ENCODE results near the gene FOXRED2.
"Not testable (repeated sequence)": the region's sequence is repeated elsewhere in the genome, so short reads cannot be mapped to it uniquely, and the experiment has no call there.

FOXRED2 gene

DNA sequence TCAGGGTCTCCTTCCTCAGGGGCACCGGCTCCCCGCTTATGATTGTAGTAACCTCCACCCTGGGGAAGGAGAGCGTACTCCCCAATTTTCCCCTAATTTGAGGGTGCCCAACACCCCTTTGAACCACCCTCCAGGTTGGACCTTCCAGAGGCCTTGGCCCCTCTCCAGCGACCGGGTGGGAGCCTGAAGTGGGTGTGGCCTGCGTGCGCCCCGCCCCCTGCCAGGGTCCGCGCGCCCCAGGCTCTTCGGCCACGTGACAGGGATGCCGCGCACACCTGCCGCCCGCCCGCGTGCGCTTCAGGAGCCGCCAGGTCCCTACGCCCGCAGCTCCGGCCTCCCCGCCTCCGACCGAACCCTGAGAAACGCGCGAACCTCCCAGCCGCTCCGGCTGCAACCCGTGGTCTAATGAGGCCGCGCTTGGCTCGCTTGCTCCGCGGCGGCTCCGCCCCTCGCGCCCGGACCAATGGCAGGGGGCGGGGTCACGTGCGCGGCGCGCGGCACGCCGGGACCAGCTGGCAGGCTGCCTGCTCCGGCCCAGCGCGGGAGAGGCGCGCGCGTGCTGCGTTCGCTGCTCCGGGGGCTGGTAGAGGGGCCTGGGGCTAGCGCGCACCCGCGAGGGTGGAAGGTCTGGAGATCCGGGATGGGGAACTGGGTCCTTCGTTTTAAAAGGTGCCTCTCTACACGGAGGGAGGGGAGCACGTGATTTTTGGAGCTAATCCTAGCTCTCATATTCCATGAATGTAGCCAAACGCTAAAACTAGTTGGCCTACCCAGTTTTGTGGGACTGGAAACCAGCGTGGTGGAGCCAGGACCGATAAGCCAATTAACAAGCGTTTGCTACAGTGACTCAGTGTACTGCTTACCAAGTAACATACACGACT, at the start of gene FOXRED2:
TSS of gene FOXRED2 (minus strand) at position 404 of the 881 bp plus-strand sequence. CDS start 618 bp downstream, outside the sequence.
- DNase-seq, result peak; percentile 93

DNA sequence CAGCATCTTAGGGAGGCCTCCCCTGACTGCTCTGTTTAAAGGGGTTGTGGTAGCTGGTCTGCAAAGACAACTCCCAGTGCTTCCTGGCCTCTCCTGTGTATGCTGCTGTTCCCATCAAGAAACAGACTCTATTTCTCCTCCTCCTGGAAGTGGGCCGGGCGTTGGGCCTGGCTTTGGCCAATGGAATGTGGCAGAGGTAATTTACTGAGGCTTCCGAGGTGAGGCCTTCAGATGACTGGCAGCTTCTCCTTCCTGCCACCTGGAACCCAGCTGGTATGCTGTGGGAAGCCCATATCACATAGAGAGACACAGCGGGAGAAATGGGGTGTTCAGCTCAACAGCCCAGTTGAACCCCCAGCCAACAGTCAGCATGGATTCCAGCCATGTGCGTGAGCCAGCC, 47.3 kb upstream of the FOXRED2 start:
- DNase-seq, result no peak

DNA sequence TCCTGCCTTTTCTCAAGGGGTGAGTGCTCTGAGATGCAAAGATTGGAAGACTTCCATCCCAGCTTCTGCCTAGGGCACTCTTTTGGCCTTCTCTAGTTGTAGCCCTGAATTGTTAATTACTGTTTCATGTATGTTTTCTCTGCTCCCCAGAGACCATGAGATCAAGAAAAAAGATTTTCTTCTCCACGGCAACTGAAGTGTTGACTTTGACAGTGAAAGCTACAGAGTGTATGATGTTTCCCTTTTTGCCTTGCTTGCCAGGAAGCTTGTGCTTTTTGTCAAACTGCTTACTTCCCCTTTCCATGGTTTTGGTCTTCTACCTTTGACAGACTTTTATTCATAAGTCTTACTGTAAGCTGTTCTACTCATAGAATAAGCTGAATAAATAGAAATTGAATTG, 45.4 kb upstream of the FOXRED2 start:
- DNase-seq, result no peak

DNA sequence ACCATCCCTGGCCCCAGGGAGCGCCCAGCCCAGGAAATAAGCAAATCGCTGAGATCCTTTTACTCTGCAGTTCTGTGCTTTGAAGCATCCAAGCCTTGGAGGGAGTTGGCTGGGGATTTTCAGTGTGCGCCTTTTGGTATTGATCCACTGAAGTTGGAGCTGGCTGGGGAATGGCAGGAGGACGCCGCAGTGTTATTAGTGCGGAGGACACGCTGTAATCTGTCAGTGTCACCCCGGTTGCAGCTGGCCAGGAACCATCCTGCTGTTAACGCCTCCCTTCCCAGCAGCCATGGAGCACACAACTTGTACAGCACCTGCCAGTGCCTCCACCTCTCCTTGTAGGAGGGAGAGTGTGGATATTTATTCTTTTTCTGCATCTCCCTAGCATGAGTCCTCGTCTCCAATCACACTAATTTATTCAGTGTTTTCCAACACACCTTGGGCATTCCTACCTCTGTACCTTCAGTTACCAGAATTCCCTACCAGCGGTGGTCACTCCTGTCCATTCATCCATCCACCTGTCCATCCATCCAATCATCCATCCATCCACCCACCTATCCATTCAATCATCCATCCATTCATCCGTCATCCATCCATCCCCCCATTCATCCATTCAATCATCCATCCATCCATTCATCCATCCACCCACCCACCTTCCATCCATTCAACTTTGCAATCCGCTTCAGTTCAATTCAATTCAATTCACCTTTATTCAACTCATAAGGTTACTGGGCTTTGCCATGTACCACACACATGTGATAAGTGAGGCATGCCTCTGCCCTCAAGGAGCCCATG, 44.1 kb upstream of the FOXRED2 start:
- no peak for DNase-seq

DNA sequence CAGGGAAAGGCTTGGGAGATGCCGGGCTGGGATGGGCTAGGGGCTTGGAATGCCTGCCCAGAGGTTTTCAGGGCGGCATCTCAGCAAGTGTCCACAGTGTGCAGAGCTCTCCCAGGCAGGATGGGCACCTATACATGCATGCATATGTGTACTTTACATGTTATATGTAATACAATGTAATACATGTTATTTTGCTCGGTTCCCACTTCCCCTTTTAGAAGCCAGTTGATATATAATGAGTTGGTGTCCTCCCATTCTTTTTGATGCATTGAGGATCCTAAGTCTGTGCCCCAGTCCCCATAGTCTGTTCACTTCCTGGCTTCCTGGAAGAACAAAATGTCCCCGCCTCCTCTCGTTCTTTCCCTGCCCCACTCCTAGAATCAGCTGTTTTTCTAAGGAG, 42.2 kb upstream of the FOXRED2 start:
- DNase-seq, result no peak

DNA sequence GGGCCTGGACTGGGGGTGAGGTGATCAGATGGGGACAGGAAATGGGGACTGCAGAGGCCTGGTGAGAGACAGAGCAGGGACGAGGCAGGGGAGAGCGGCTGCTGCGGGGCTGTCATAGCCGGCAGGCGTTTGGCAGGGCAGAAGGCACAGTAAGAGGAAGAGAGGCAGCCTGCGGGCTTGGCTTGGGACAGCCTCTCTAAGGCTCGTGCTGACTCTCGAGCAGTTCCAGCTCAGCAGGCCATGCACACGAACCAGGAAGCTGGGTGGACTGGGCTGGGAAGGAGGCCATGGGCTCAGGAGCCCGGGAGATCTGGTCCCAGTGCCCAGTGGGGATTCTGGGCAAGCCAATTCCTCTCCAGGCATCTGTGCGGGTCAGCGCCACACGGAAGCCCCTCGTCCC, 41.8 kb upstream of the FOXRED2 start:
- DNase-seq, result no peak

DNA sequence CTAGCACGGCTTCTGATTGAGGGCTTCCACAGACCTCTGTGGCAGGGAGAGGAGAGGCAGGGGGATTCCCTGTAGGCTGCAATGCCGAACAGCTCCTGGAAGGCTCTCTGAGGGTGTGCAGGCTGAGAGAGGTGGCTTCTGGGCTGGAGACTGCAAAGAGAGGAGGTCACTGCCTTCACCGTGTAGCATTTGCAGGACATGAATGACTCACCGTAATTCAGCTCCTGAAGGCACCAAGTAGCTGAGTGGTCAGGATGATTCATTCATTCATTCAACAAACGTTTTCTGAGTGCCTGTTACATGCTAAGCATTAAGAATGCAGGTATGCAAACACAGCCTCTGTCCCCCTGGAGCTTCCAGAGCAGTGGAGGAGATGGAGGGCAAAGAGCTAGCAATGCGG, 40.1 kb upstream of the FOXRED2 start:
- no peak for DNase-seq

DNA sequence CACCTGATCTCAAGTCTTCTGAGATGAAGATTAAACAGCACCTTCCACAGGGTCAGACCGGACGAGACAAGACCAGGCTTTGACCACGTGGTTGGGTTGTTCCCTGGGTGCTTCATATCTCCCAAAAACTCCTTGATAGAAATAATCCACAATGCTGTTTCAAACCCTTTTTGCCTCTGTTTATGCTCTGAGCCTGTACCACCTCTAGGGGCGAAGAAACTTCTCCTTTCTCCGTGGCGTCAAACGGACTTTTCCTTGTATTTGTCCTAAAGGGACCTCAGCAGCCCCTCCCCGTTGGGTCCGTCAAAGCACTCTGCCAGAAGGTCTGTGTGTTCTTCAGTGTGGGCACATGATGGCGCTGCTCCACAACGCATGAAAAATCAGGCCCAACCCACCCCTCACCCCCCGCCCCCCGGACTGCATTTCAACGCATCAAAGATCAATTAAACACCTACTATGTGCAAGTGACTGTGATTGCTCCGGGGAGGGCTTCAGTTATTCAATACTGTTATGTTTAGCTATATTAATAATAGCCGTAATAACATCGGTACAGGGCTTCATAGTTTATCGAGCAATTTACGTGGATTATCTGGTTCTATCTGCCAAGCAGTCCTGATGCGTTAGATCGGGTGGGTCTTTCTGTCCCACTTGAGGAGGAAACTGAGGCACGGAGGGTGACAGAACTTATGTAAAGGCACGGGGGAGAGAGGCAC, 39.4 kb upstream of the FOXRED2 start:
- peak; percentile 40 for DNase-seq

DNA sequence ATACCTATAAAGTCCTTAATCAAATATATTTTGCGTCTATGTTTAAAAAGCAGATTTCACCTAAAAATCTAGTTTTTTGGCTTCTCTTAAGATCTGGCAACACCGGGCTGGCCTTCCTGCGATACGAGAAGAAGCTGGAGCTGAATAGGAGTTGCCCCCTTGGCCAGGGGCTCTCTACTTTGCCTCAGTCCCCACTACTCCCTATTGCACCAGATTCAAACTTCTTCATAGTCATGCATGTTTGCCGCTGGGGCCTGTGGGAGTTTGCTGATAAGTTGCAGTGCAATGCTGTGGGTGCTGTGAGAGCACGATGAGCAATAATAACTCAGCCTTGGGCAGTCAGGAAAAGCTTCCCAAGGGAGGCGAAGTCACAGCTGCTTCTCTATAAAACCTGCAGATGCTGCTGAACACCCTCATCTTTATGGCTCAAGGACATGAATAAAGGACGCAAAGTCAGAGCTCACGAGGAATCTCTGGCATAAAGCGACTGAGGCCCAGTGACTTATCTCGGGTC, 37.3 kb upstream of the FOXRED2 start:
- DNase-seq, result no peak

DNA sequence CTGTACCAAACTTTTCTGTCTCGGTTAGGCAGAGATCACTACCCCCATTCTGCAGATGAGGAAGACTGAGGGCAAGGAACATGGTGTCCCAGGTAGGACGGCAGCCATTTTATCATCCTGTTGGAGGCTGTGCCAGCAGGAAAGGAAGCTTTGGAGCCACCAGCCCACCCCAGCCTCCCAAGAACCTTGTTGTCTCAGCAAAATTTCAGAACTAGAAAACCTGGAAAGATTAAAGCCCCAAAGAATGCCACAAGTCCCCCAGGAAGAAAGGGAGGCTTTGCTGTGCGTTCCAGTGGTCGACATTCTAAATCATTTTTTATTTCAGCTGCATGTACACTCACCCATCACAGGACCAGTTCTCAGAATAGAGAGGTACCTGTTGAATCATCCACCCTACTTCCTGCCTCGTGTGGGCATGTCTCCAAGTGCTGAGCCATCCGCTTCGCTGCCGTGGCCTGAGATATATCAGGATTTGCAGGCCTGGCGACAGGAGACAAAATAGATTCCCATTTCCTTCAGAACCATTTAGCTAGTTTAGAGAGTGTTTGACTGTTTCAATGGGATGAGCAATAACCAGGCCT, 35.1 kb upstream of the FOXRED2 start:
- DNase-seq, result no peak

DNA sequence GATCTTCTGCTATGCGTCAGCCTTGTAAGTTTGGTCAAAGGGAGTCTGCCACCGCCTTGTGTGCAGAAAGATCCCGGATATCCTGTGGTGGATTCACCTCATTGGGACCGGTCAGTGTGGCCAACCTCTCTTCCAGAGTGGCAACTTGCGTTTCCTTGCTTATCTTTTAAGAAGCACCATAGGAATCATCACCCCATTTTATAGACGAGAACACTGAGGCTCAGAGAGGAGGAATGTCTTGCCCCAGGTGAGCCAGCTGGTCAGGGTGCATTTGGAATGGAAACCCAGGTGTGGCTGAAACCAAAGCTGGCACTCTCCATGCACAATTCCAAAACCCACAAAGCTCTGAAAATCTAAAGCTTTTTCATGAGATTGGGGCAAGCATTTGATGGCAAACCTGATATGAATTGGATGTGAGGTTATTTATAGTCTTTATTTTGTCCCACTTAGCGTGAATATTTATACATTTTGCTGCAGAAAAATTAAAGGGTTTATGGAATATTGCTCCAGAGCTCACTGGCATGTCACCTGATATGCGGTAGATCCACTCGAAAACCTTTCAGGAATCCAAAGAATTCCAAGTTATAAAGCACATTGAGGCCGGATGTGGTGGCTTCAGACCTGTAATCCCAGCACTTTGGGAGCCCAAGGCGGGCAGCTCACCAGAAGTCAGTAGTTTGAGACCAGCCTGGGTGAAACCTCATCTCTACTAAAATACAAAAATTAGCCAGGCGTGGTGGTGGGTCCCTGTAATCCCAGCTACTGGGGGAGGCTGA, 34.2 kb upstream of the FOXRED2 start:
- DNase-seq, result no peak

DNA sequence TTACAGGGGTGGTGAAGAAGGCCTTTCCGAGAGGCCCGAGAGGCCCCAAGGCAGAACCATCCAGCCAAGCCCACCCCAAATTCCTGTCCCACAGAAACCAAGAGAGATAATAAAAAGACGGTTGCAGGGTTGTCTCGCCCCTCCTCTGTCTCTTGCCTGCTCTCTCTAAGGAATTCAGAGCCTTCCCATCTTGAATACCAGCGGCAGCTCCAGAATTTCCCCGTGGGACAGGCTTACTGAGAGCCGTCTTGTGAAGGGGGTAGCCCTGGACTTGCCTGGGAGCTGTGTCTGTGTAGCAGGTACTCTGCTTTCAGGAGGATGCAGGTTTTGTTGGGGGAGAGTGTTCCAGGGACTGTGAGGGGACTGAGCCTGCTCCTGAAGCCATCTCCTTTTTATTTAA, 31.7 kb upstream of the FOXRED2 start:
- no peak for DNase-seq

DNA sequence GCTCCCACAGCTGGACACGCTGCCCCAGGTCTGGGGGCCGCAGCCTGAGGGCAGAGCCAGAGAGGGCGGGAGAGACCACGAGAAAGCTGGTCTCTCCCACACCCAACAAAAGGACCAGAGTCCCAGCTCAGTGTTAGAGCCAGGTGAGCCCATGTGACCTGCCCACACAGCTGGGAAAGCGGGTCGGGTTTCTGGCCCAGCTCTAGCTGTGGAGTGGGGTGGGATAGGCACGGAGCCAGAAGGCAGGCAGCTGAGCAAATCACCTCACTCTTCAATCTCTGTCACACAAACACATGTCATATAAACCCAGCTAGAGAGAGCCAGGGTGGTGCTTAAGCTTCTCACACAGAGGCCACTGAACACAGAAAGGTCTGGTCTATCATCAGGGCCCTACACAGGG, 29.9 kb upstream of the FOXRED2 start:
- peak; percentile 84 for DNase-seq

DNA sequence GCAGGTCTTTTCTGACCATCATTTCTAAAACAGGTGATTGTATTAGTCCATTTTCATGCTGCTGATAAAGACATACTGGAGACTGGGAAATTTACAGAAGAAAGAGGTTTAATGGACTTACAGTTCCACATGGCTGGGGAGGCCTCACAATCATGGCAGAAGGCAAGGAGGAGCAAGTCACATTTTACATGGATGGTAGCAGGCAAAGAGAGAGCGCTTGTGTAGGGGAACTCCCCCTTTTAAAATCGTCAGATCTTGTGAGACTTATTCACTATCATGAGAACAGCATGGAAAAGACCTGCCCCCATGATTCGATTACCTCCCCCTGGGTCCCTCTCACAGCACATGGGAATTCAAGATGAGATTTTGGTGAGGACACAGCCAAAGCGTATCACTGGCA, 26.5 kb upstream of the FOXRED2 start:
- DNase-seq, result not testable (repeated sequence)

DNA sequence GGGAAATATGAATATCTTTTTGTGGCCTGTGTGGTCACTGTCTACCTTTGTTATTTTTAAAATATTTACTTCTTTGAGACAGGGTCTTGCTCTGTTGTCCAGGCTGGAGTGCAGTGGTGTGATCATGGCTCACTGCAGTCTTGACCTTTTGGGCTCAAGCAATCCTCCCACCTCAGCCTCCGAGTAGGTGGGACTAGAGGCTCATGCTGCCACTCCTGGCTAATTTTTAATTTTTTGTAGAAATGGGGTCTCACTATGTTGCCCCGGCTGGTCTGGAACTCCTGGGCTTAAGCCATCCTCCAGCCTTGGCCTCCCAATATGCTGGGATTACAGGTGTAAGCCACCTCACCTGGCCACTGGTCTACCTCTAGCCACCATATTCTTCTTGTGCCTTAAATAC, 25.6 kb upstream of the FOXRED2 start:
- DNase-seq, result no peak

DNA sequence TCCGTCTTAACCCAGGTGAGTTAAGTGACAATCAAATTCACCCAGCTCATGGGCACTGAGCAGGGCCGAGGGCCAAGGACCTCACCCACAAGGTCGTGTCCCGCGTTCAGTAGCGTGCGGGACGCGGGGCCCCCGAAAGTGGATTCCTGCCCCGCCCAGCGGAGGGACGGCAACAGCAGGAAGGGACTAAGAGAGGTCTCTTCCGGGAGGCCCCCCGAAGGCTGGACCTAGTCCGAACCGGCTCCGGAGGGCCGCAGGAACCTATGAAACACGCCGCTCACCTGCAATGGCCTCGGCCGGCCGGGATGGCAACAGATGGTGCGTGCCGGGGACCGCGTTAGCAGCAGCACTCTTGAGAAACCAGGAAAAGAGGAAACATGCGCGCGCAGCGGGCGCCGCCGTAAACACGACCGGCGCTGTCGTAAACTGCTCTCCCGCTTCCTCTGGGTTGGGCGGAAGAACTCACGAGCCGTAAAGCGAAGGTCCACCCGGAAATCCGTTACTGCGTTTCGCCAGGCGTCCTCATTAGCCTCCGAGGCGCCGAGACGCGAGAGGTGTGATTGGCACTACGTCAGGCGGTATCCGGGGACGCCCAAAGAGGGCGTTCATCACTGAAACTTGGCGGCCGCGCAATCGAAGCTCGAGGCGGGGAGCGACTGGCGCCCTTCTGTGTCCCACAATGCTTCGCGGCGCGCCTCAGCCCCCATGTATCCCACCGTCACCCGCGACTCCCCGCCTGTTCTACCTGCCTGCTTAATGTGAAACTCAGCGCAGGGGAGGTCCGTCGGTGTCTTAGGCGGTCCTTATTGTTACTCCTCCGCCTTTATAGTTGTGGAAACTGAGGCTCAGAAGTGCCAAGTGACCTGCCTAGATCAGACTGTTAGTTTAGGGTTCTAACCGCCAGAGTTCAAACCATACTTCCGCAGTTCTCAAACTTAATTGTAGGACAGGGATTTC, 22.2 kb upstream of the FOXRED2 start, which contains the start of gene EIF3D:
TSS of gene EIF3D (minus strand) at position 372 of the 957 bp plus-strand sequence. CDS start 3,045 bp downstream, outside the sequence.
- DNase-seq, result peak; percentile 98

DNA sequence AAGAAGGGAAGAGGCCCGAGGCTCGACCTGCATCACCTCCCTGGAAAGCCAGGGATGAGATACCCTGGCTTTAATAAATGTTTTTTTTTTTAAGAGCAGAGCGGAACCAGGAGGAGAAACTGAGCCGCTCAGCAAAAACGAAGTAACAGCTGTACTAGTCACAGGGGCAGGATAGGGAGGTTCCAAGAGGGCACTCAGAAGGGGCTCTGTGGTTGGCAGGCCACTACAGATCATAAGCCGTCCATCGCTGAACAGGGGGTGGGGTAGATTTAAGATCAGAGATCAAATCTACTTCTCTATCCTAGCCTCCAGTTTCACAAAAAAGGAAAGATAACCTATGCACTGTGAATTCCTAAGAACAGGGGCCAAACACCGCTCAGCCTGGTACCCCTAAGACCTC, 21.5 kb upstream of the FOXRED2 start:
- no peak for DNase-seq

DNA sequence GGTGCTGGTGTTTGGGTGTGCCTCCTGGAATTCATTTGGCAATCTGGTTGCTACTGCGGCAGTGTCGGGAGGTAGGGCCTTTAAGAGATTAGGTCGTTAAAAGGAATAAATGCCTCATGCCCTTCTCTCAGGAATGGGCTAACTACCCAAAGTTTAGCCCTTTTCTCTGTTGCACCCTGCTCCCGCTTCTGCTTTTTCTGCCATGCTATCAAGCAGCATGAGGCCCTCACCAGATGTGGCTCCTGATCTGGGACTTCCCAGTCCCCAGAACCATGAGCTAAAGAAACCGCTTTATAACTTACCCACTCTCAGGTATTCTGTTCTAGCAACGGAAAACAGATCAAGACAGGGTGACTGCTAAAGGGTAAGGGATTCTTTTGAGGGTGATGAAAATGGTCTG, 15.8 kb upstream of the FOXRED2 start:
- no peak for DNase-seq

DNA sequence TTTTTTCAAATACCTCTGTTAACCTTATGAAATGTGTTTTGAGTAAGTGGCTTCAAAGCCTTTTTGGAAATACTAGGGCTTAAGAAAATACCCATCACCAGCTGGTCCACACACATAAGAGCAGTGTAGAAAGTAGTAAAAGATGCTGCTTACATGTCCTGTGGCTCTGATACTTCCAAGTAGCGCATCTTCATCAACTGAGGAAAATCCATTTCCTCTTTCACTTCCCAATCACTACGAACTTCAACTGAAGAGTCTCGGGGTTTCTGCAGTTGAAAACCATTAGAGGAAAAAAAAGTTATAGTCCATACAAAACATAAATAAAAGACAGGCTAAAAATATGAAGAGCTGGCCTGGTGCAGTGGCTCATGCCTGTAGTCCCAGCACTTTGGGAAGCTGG, 13.6 kb upstream of the FOXRED2 start:
- no peak for DNase-seq

DNA sequence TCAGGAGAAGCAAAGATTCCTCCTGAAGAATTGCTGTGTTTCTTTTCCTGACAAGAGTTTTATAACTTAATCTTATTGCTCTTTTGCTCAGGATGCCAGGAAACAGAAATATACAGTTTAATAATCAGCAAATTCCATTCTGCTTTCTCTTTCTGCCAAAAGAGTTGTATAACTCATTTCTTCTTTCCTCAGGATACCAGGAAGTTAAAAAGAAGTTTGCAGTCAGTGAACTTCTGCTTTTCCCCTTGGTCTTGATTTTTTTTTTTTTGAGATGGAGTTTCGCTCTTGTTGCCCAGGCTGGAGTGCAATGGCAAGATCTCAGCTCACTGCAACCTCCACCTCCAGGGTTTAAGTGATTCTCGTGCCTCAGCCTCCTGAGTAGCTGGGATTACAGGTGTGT, 13.1 kb upstream of the FOXRED2 start:
- not testable (repeated sequence) for DNase-seq

DNA sequence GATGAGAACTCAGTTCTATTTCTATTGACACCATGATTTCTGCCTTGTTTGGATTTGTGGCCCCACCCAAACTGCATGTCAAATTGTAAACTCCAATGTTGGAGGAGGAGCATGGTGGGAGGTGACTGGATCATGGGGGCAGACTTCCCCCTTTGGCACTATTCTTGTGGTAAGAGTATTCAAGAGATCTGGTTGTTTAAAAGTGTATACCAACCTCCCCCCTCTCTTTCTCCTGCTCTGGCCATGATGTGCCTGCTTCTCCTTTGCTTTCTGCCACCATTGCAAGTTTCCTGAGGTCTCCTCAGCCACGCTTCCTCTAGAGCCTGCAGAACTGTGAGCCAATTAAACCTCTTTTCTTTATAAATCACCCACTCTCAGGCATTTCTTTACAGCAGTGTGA, 7.9 kb upstream of the FOXRED2 start:
- DNase-seq, result no peak
